HepG2 (cell line): ENCODE measurements around the gene HLF. TPM values are rescaled to one million over a fixed set of nuclear protein-coding genes. Genes with fewer than 3 reads are reported as not detected.

Experiments used
- CREM ChIP-seq, 2 experiments: sonication (generic) in 1 of 2; formaldehyde crosslinking in 1 of 2; IDR thresholded peaks; 2 replicates each; pipeline versions ENCODE4 v1.4.0 to v1.6.1; 2016 to 2020; ENCODE audit warnings: antibody characterized with exemption in 1 of 2, mild to moderate bottlenecking in 1 of 2, missing genetic modification reagents in 1 of 2
- DNMT1 ChIP-seq: sonication (generic); formaldehyde crosslinking; IDR thresholded peaks from 2 replicates; pipeline ENCODE4 v1.5.1; 2020; ENCODE audit warnings: mild to moderate bottlenecking, missing genetic modification reagents
- HDAC6 ChIP-seq: fragments of 200-600 bp; sonication (generic); IDR thresholded peaks from 2 replicates; pipeline ENCODE4 v1.7.0; 2017; ENCODE audit warnings: mild to moderate bottlenecking, antibody characterized with exemption, low read length, low read depth
- IRF2 ChIP-seq: IDR thresholded peaks from 2 replicates; pipeline ENCODE4 v1.6.1; 2018; ENCODE audit warnings: missing genetic modification reagents, missing compliant biosample characterization
- IRX3 ChIP-seq: sonication (generic); formaldehyde crosslinking; IDR thresholded peaks from 2 replicates; pipeline ENCODE4 v1.8.1; 2023; ENCODE audit warnings: mild to moderate bottlenecking, low read depth, missing genetic modification reagents, borderline replicate concordance
- JUN ChIP-seq: sonication (generic); formaldehyde crosslinking; IDR thresholded peaks from 2 replicates; pipeline ENCODE4 v1.4.0; 2020; ENCODE audit warnings: mild to moderate bottlenecking, missing genetic modification reagents
- KLF9 ChIP-seq: IDR thresholded peaks from 2 replicates; pipeline ENCODE4 v1.6.1; 2016; ENCODE audit warnings: low read depth
- PHB2 ChIP-seq: fragments of 450-650 bp; IDR thresholded peaks from 2 replicates; pipeline ENCODE4 v1.6.1; 2018; ENCODE audit not compliant: partially characterized antibody
- POLR2AphosphoS5 ChIP-seq: IDR thresholded peaks from 2 replicates; pipeline ENCODE4 v1.6.1; 2012; ENCODE audit warnings: low read depth, low read length
- PRDM4 ChIP-seq: sonication (generic); formaldehyde crosslinking; IDR thresholded peaks from 2 replicates; pipeline ENCODE4 v1.9.0; 2021; ENCODE audit warnings: missing genetic modification reagents, borderline replicate concordance
- REXO4 ChIP-seq: sonication (generic); formaldehyde crosslinking; IDR thresholded peaks from 2 replicates; pipeline ENCODE4 v1.8.0; 2022; ENCODE audit warnings: missing genetic modification reagents, mild to moderate bottlenecking, borderline replicate concordance
- RFXAP ChIP-seq: sonication (generic); formaldehyde crosslinking; IDR thresholded peaks from 2 replicates; pipeline ENCODE4 v1.4.0; 2020; ENCODE audit warnings: missing genetic modification reagents, borderline replicate concordance
- RXRA ChIP-seq: sonication (generic); formaldehyde crosslinking; IDR thresholded peaks from 2 replicates; pipeline ENCODE4 v1.5.1; 2020; ENCODE audit warnings: missing genetic modification reagents
- SCMH1 ChIP-seq: sonication (generic); formaldehyde crosslinking; IDR thresholded peaks from 2 replicates; pipeline ENCODE4 v1.9.0; 2021; ENCODE audit warnings: missing genetic modification reagents, mild to moderate bottlenecking, borderline replicate concordance
- SP1 ChIP-seq, 2 experiments: fragments of 450-650 bp in 1 of 2; sonication (generic) in 1 of 2; formaldehyde crosslinking in 1 of 2; IDR thresholded peaks; 2 replicates each; pipeline versions ENCODE4 v1.4.0 to v1.6.1; 2016 to 2020; ENCODE audit warnings: missing genetic modification reagents in 1 of 2
- TBL1XR1 ChIP-seq: fragments of 150-350 bp; IDR thresholded peaks from 2 replicates; pipeline ENCODE4 v1.6.1; 2014; ENCODE audit warnings: borderline replicate concordance, low read length; ENCODE audit not compliant: partially characterized antibody
- XBP1 ChIP-seq: sonication (generic); formaldehyde crosslinking; IDR thresholded peaks from 2 replicates; pipeline ENCODE4 v1.5.0; 2020; ENCODE audit warnings: missing genetic modification reagents
- ZNF33A ChIP-seq: sonication (generic); formaldehyde crosslinking; IDR thresholded peaks from 2 replicates; pipeline ENCODE4 v1.5.1; 2020; ENCODE audit warnings: missing genetic modification reagents, mild to moderate bottlenecking, moderate library complexity, borderline replicate concordance
- ZNF468 ChIP-seq: sonication (generic); formaldehyde crosslinking; IDR thresholded peaks from 2 replicates; pipeline ENCODE4 v1.8.0; 2022; ENCODE audit warnings: mild to moderate bottlenecking, moderate library complexity, missing genetic modification reagents
- ZNF672 ChIP-seq: sonication (generic); formaldehyde crosslinking; IDR thresholded peaks from 2 replicates; pipeline ENCODE4 v1.8.1; 2022; ENCODE audit warnings: missing genetic modification reagents
- ZNF784 ChIP-seq: sonication (generic); formaldehyde crosslinking; IDR thresholded peaks from 2 replicates; pipeline ENCODE4 v1.5.1; 2020; ENCODE audit warnings: missing genetic modification reagents, mild to moderate bottlenecking, borderline replicate concordance
- ZSCAN31 ChIP-seq: sonication (generic); formaldehyde crosslinking; IDR thresholded peaks from 2 replicates; pipeline ENCODE4 v1.5.0; 2020; ENCODE audit warnings: low read depth, mild to moderate bottlenecking, missing genetic modification reagents
- ZZZ3 ChIP-seq: sonication (generic); formaldehyde crosslinking; IDR thresholded peaks from 2 replicates; pipeline ENCODE4 v1.4.0; 2020; ENCODE audit warnings: missing genetic modification reagents, mild to moderate bottlenecking, borderline replicate concordance
- polyA plus RNA-seq, 8 experiments: library from polyadenylated mRNA; depleted of rRNA in 3 of 8; stranded (reverse) in 7 of 8; unstranded in 1 of 8; fragments of >200 nt; fragmentation: Illumina TruSeq in 4 of 8; extraction: Trizol in 4 of 8; gene quantifications; 2 replicates each; pipeline versions ENCODE4 v1.2.1 to v1.2.3, GENCODE V29; 2011 to 2016; ENCODE audit warnings: low read depth in 4 of 8, missing spikeins in 1 of 8, mixed read lengths in 1 of 8; ENCODE audit not compliant: insufficient read depth in 1 of 8
- total RNA-seq, 5 experiments: library from RNA; depleted of rRNA; stranded (reverse); fragments of >200 nt; fragmentation: Illumina TruSeq; extraction: Trizol; gene quantifications; 2 replicates each; pipeline ENCODE4 v1.2.3, GENCODE V29; 2016; ENCODE audit warnings: low read depth in 1 of 5
- TF ChIP-seq, protein P1 (sequence below): sonication (generic); formaldehyde crosslinking; IDR thresholded peaks from 2 replicates; pipeline ENCODE4 v1.4.0; 2020; ENCODE audit warnings: mild to moderate bottlenecking, missing genetic modification reagents
- TF ChIP-seq, protein P2 (sequence below): sonication (generic); formaldehyde crosslinking; IDR thresholded peaks from 2 replicates; pipeline ENCODE4 v1.4.0; 2020; ENCODE audit warnings: missing genetic modification reagents

HLF gene
- total and polyA plus RNA-seq, 2 of the 13 experiments (the other 11 are each of a cell fraction or from before 2014, with no cell fraction given) = 202 to 346 TPM

- TF ChIP-seq PRDM4 = no peak
- TF ChIP-seq IRF2 (CRISPR knock-in tag) = peak; percentile 26; the same call in 1 of the 2 replicates
- TF ChIP-seq ZZZ3 (CRISPR knock-in tag) = no peak
- peak; percentile 66 for TF ChIP-seq POLR2AphosphoS5
- TF ChIP-seq, protein P1, sequence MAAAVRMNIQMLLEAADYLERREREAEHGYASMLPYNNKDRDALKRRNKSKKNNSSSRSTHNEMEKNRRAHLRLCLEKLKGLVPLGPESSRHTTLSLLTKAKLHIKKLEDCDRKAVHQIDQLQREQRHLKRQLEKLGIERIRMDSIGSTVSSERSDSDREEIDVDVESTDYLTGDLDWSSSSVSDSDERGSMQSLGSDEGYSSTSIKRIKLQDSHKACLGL (CRISPR knock-in tag) = peak; percentile 64; the same call in 1 of the 2 replicates
- TF ChIP-seq, protein P2, sequence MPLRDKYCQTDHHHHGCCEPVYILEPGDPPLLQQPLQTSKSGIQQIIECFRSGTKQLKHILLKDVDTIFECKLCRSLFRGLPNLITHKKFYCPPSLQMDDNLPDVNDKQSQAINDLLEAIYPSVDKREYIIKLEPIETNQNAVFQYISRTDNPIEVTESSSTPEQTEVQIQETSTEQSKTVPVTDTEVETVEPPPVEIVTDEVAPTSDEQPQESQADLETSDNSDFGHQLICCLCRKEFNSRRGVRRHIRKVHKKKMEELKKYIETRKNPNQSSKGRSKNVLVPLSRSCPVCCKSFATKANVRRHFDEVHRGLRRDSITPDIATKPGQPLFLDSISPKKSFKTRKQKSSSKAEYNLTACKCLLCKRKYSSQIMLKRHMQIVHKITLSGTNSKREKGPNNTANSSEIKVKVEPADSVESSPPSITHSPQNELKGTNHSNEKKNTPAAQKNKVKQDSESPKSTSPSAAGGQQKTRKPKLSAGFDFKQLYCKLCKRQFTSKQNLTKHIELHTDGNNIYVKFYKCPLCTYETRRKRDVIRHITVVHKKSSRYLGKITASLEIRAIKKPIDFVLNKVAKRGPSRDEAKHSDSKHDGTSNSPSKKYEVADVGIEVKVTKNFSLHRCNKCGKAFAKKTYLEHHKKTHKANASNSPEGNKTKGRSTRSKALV (CRISPR knock-in tag) = no peak
- no peak for TF ChIP-seq HDAC6
- TF ChIP-seq PHB2 = no peak
- TF ChIP-seq DNMT1 (CRISPR knock-in tag) = no peak
- TF ChIP-seq JUN (CRISPR knock-in tag) = peak; percentile 81
- no peak for TF ChIP-seq SP1 (IDR thresholded peaks at IDR 0.05)
- TF ChIP-seq SP1 (CRISPR knock-in tag; IDR thresholded peaks at IDR 0.05) = peak; percentile 91
- TF ChIP-seq RXRA = no peak
- no peak for TF ChIP-seq ZNF468 (CRISPR knock-in tag)
- peak; percentile 67; the same call in 1 of the 2 replicates for TF ChIP-seq RFXAP (CRISPR knock-in tag)
- 0 out of 2 replicates have a peak, but pooled peaks have one; percentile 24 for TF ChIP-seq ZNF784 (CRISPR knock-in tag)
- TF ChIP-seq IRX3 = peak; percentile 66; the same call in 1 of the 2 replicates
- TF ChIP-seq ZSCAN31 (CRISPR knock-in tag) = peak; percentile 85
- TF ChIP-seq ZNF33A (CRISPR knock-in tag) = no peak
- peak; percentile 37 for TF ChIP-seq CREM (IDR thresholded peaks at IDR 0.05)
- no peak for TF ChIP-seq CREM (CRISPR knock-in tag; IDR thresholded peaks at IDR 0.05)
- TF ChIP-seq SCMH1 (CRISPR knock-in tag) = no peak
- no peak for TF ChIP-seq ZNF672
- TF ChIP-seq KLF9 (CRISPR knock-in tag) = no peak
- TF ChIP-seq TBL1XR1 = no peak
- no peak for TF ChIP-seq REXO4 (CRISPR knock-in tag)
- no peak for TF ChIP-seq XBP1 (CRISPR knock-in tag)
Observed at GRCh38 chr17:55264645-55265298, at the start of gene HLF (continued).
